ENCODE measurements around the gene CAPNS2. TPM values are rescaled to one million over a fixed set of nuclear protein-coding genes. Genes with fewer than 3 reads are reported as not detected.

Gene CAPNS2
- total RNA-seq (1 to 10 TPM in 1 of 2 donors, under 1 TPM in 1; 0.50 to 1.2 TPM), polyA plus RNA-seq (ENCODE audit: insufficient read length in 2 of 2) (under 1 TPM in 1 of 2 donors, not detected in 1; 0.15 TPM)
- long read RNA-seq, donor 1, result 0 reads
- long read RNA-seq, donor 2, result 0 reads
- long read RNA-seq, donor 3, result 0 reads
- long read RNA-seq, donor 4, result 0 reads

- H3K9me3 ChIP-seq (ENCODE audit: control insufficient read depth, insufficient read depth, low read length), result no peaks in the 10 kb centered on the region
- no peaks in the 10 kb centered on the region for H3K36me3 ChIP-seq (ENCODE audit: control insufficient read depth, insufficient read depth, low read length)
- 98% methylated on average over 7 of the region's 9 CpGs for WGBS (ENCODE audit: insufficient coverage)
- H3K4me3 ChIP-seq (ENCODE audit: low read depth, low read length), result no peak within 1 kb of the TSS
- H3K27ac ChIP-seq (ENCODE audit: low read depth, low read length), result no peak within 1 kb of the TSS
- no peaks in the 10 kb centered on the region for H3K4me1 ChIP-seq (ENCODE audit: control insufficient read depth, insufficient read depth, low read length)
- no peak for DNase-seq (ENCODE audit: low read depth in 4 of 6, low spot score in 6 of 6)
- no peaks in the 10 kb centered on the region for H3K27me3 ChIP-seq (ENCODE audit: control insufficient read depth, insufficient read depth, low read length)
These were observed at the start of gene CAPNS2 for GRCh38 chr16:55566432-55567175. TSS of gene CAPNS2 (plus strand) at chr16:55566684. CDS start at chr16:55566757, 73 bp downstream.

- no peaks in the 10 kb centered on the region for H3K27me3 ChIP-seq (ENCODE audit: control insufficient read depth, insufficient read depth, low read length)
- no peaks in the 10 kb centered on the region for H3K36me3 ChIP-seq (ENCODE audit: control insufficient read depth, insufficient read depth, low read length)
- no peak for DNase-seq (ENCODE audit: low read depth in 4 of 6, low spot score in 6 of 6)
- no CpG with 5 or more reads among the region's 1 CpG for WGBS (ENCODE audit: insufficient coverage)
- no peaks in the 10 kb centered on the region for H3K4me1 ChIP-seq (ENCODE audit: control insufficient read depth, insufficient read depth, low read length)
- no peaks in the 10 kb centered on the region for H3K9me3 ChIP-seq (ENCODE audit: control insufficient read depth, insufficient read depth, low read length)
- no peak overlapping the region for H3K4me3 ChIP-seq (ENCODE audit: low read depth, low read length)
- H3K27ac ChIP-seq (ENCODE audit: low read depth, low read length), result no peak overlapping the region
These were observed 44.7 kb upstream of the CAPNS2 start for GRCh38 chr16:55521792-55522191.

- no peaks in the 10 kb centered on the region for H3K4me1 ChIP-seq (ENCODE audit: control insufficient read depth, insufficient read depth, low read length)
- H3K9me3 ChIP-seq (ENCODE audit: control insufficient read depth, insufficient read depth, low read length), result no peaks in the 10 kb centered on the region
- H3K27ac ChIP-seq (ENCODE audit: low read depth, low read length), result no peak overlapping the region
- no CpG with 5 or more reads among the region's 2 CpGs for WGBS (ENCODE audit: insufficient coverage)
- no peaks in the 10 kb centered on the region for H3K36me3 ChIP-seq (ENCODE audit: control insufficient read depth, insufficient read depth, low read length)
- DNase-seq (ENCODE audit: low read depth in 4 of 6, low spot score in 6 of 6), result no peak
- H3K27me3 ChIP-seq (ENCODE audit: control insufficient read depth, insufficient read depth, low read length), result no peaks in the 10 kb centered on the region
- no peak overlapping the region for H3K4me3 ChIP-seq (ENCODE audit: low read depth, low read length)
These were observed 40.0 kb upstream of the CAPNS2 start for GRCh38 chr16:55526441-55526840.

- Histone ChIP-seq H3K4me3 (ENCODE audit: low read depth, low read length) (no peak overlapping the region), H3K4me1 (ENCODE audit: control insufficient read depth, insufficient read depth, low read length) (no peaks in the 10 kb centered on the region), H3K9me3 (ENCODE audit: control insufficient read depth, insufficient read depth, low read length) (no peaks in the 10 kb centered on the region), H3K36me3 (ENCODE audit: control insufficient read depth, insufficient read depth, low read length) (no peaks in the 10 kb centered on the region), H3K27ac (ENCODE audit: low read depth, low read length) (no peak overlapping the region), H3K27me3 (ENCODE audit: control insufficient read depth, insufficient read depth, low read length) (no peaks in the 10 kb centered on the region)
- DNase-seq (ENCODE audit: low read depth in 4 of 6, low spot score in 6 of 6), result no peak
These were observed 38.6 kb upstream of the CAPNS2 start for GRCh38 chr16:55527885-55528284.

GRCh38 chr16:55529018-55529417, 37.5 kb upstream of the CAPNS2 start:
- H3K4me3 ChIP-seq (ENCODE audit: low read depth, low read length), result no peak overlapping the region
- no peaks in the 10 kb centered on the region for H3K4me1 ChIP-seq (ENCODE audit: control insufficient read depth, insufficient read depth, low read length)
- no peaks in the 10 kb centered on the region for H3K9me3 ChIP-seq (ENCODE audit: control insufficient read depth, insufficient read depth, low read length)
- H3K27ac ChIP-seq (ENCODE audit: low read depth, low read length), result no peak overlapping the region
- H3K36me3 ChIP-seq (ENCODE audit: control insufficient read depth, insufficient read depth, low read length), result no peaks in the 10 kb centered on the region
- peak in 1 of 6 donors; percentile 76 for DNase-seq (ENCODE audit: low read depth in 4 of 6, low spot score in 6 of 6)
- WGBS (ENCODE audit: insufficient coverage), result no CpG with 5 or more reads among the region's 2 CpGs
- H3K27me3 ChIP-seq (ENCODE audit: control insufficient read depth, insufficient read depth, low read length), result no peaks in the 10 kb centered on the region

GRCh38 chr16:55530316-55530856, 36.1 kb upstream of the CAPNS2 start:
- H3K4me3 ChIP-seq (ENCODE audit: low read depth, low read length), result no peak overlapping the region
- no peak overlapping the region for H3K27ac ChIP-seq (ENCODE audit: low read depth, low read length)
- no peak for DNase-seq (ENCODE audit: low read depth in 4 of 6, low spot score in 6 of 6)
- no peaks in the 10 kb centered on the region for H3K9me3 ChIP-seq (ENCODE audit: control insufficient read depth, insufficient read depth, low read length)
- whole genome bisulfite sequencing (ENCODE audit: insufficient coverage), result no CpG with 5 or more reads among the region's 1 CpG
- H3K4me1 ChIP-seq (ENCODE audit: control insufficient read depth, insufficient read depth, low read length), result no peaks in the 10 kb centered on the region
- no peaks in the 10 kb centered on the region for H3K36me3 ChIP-seq (ENCODE audit: control insufficient read depth, insufficient read depth, low read length)
- no peaks in the 10 kb centered on the region for H3K27me3 ChIP-seq (ENCODE audit: control insufficient read depth, insufficient read depth, low read length)

- H3K27ac ChIP-seq (ENCODE audit: low read depth, low read length), result no peak overlapping the region
- no peaks in the 10 kb centered on the region for H3K4me1 ChIP-seq (ENCODE audit: control insufficient read depth, insufficient read depth, low read length)
- no peaks in the 10 kb centered on the region for H3K36me3 ChIP-seq (ENCODE audit: control insufficient read depth, insufficient read depth, low read length)
- DNase-seq (ENCODE audit: low read depth in 4 of 6, low spot score in 6 of 6), result no peak
- H3K27me3 ChIP-seq (ENCODE audit: control insufficient read depth, insufficient read depth, low read length), result no peaks in the 10 kb centered on the region
- no peak overlapping the region for H3K4me3 ChIP-seq (ENCODE audit: low read depth, low read length)
- no CpG with 5 or more reads among the region's 1 CpG for WGBS (ENCODE audit: insufficient coverage)
- H3K9me3 ChIP-seq (ENCODE audit: control insufficient read depth, insufficient read depth, low read length), result no peaks in the 10 kb centered on the region
These were observed 34.3 kb upstream of the CAPNS2 start for GRCh38 chr16:55532227-55532626.

GRCh38 chr16:55534756-55535155, 31.7 kb upstream of the CAPNS2 start:
- H3K4me3 ChIP-seq (ENCODE audit: low read depth, low read length), result no peak overlapping the region
- DNase-seq (ENCODE audit: low read depth in 4 of 6, low spot score in 6 of 6), result no peak
- H3K9me3 ChIP-seq (ENCODE audit: control insufficient read depth, insufficient read depth, low read length), result no peaks in the 10 kb centered on the region
- no peaks in the 10 kb centered on the region for H3K36me3 ChIP-seq (ENCODE audit: control insufficient read depth, insufficient read depth, low read length)
- no CpG with 5 or more reads among the region's 2 CpGs for WGBS (ENCODE audit: insufficient coverage)
- no peak overlapping the region for H3K27ac ChIP-seq (ENCODE audit: low read depth, low read length)
- no peaks in the 10 kb centered on the region for H3K27me3 ChIP-seq (ENCODE audit: control insufficient read depth, insufficient read depth, low read length)
- no peaks in the 10 kb centered on the region for H3K4me1 ChIP-seq (ENCODE audit: control insufficient read depth, insufficient read depth, low read length)

GRCh38 chr16:55539049-55539448, 27.4 kb upstream of the CAPNS2 start:
- WGBS (ENCODE audit: insufficient coverage), result no CpG with 5 or more reads among the region's 5 CpGs
- H3K4me1 ChIP-seq (ENCODE audit: control insufficient read depth, insufficient read depth, low read length), result no peaks in the 10 kb centered on the region
- H3K9me3 ChIP-seq (ENCODE audit: control insufficient read depth, insufficient read depth, low read length), result no peaks in the 10 kb centered on the region
- H3K36me3 ChIP-seq (ENCODE audit: control insufficient read depth, insufficient read depth, low read length), result no peaks in the 10 kb centered on the region
- peak overlapping the region; percentile 25 for H3K27ac ChIP-seq (ENCODE audit: low read depth, low read length)
- H3K4me3 ChIP-seq (ENCODE audit: low read depth, low read length), result no peak overlapping the region
- peak in 1 of 6 donors; percentile 10 for DNase-seq (ENCODE audit: low read depth in 4 of 6, low spot score in 6 of 6)
- H3K27me3 ChIP-seq (ENCODE audit: control insufficient read depth, insufficient read depth, low read length), result no peaks in the 10 kb centered on the region

GRCh38 chr16:55539488-55539887, 27.0 kb upstream of the CAPNS2 start:
- DNase-seq (ENCODE audit: low read depth in 4 of 6, low spot score in 6 of 6), result no peak
- Histone ChIP-seq H3K4me3 (ENCODE audit: low read depth, low read length) (no peak overlapping the region), H3K36me3 (ENCODE audit: control insufficient read depth, insufficient read depth, low read length) (no peaks in the 10 kb centered on the region), H3K4me1 (ENCODE audit: control insufficient read depth, insufficient read depth, low read length) (no peaks in the 10 kb centered on the region), H3K9me3 (ENCODE audit: control insufficient read depth, insufficient read depth, low read length) (no peaks in the 10 kb centered on the region), H3K27ac (ENCODE audit: low read depth, low read length) (peak overlapping the region; percentile 62), H3K27me3 (ENCODE audit: control insufficient read depth, insufficient read depth, low read length) (no peaks in the 10 kb centered on the region)
- WGBS (ENCODE audit: insufficient coverage), result no CpG with 5 or more reads among the region's 1 CpG
